T-helper 1 cell treated with Interleukin-12 subunit alpha and Interleukin-12 subunit beta and Interleukin-4 antibody, amounts not matched to agents 30 ng/mL and 1 ng/mL, for 36 hours (primary cell): ENCODE data around the gene FKBP14. TPM values are rescaled to one million over a fixed set of nuclear protein-coding genes. Genes with fewer than 3 reads are reported as not detected.

Experiments
- intact Hi-C: fragments of 100-400 bp; cut with micrococcal nuclease; formaldehyde crosslinking; loops from one replicate; pipeline ENCODE4 v1.15.1; 2024
- total RNA-seq: library from RNA; stranded (reverse); gene quantifications from 2 replicates; pipeline ENCODE4 v1.2.3, GENCODE V29; 2022

Gene FKBP14
- total RNA-seq: 8.4 and 8.9 TPM in 2 replicates

- intact Hi-C loops: loop anchor here (1.0 to 5.0 kb wide), 9 partner anchors 39 to 746 kb away; partner anchors contain the start of genes GARS1, MINDY4, MTURN and SCRN1
These were observed at the start of gene FKBP14 for GRCh38 chr7:30026229-30027064. TSS of gene FKBP14 (minus strand) at chr7:30026702. CDS start at chr7:30026508, 194 bp downstream.

GRCh38 chr7:30074422-30075030 is 48.0 kb upstream of the FKBP14 start:
- intact Hi-C loops: loop anchor here (1.0 kb wide), 2 partner anchors 196 to 490 kb away; no protein-coding TSS in a partner anchor

GRCh38 chr7:30072735-30073134 is 46.2 kb upstream of the FKBP14 start:
- intact Hi-C loops: no loop called here

- intact Hi-C loops: no loop called here
These were observed 43.5 kb upstream of the FKBP14 start for GRCh38 chr7:30070052-30070451.

- intact Hi-C loops: no loop called here
These were observed 42.8 kb upstream of the FKBP14 start for GRCh38 chr7:30069096-30069867.

GRCh38 chr7:30068117-30068516 is 41.6 kb upstream of the FKBP14 start:
- intact Hi-C loops: no loop called here

GRCh38 chr7:30066687-30067086 is 40.2 kb upstream of the FKBP14 start:
- intact Hi-C loops: no loop called here

DNA sequence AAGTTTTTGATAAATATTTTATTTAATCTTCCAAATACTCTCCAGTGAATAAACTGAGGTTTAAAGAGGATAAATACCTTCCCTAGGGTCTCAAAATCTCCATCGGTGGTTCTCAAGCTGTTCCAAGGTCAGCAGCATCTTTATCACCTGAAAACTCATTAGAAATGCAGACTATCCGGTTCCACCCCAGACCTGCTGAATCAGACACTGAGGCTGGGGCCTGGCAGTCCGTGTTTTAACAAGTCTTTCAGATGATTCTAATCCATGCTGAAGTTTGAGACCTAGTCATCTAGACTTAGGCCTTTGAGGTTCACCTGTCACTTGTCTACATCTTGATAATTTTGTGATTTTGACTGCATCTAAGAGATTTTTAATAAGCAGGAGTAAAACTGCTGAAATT is 39.2 kb upstream of the FKBP14 start:
- intact Hi-C loops: no loop called here

- intact Hi-C loops: loop anchor here (1.0 to 5.0 kb wide), 9 partner anchors 33 to 1140 kb away; partner anchors contain the start of gene SCRN1
These were observed 36.1 kb upstream of the FKBP14 start for GRCh38 chr7:30062587-30062986.

DNA sequence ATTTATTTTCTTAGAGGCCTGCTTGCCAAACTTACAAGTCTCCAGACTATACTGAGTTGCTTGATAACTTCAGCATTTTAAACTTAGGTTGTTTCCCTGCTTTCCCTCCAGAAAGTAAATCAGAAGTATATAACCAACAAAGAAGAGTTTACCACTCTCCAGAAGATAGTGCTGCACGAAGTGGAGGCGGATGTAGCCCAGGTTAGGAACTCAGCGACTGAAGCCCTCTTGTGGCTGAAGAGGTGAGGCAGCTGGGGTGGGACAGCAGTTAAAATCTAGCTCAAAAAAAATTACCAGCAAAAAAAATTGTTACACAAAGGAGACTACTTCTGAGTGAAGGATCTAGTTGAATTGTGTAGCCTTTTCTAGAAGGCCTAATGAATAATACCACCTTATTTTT is 35.3 kb upstream of the FKBP14 start:
- intact Hi-C loops: loop anchor here (1.0 to 5.0 kb wide), 9 partner anchors 32 to 1139 kb away; partner anchors contain the start of gene SCRN1

DNA sequence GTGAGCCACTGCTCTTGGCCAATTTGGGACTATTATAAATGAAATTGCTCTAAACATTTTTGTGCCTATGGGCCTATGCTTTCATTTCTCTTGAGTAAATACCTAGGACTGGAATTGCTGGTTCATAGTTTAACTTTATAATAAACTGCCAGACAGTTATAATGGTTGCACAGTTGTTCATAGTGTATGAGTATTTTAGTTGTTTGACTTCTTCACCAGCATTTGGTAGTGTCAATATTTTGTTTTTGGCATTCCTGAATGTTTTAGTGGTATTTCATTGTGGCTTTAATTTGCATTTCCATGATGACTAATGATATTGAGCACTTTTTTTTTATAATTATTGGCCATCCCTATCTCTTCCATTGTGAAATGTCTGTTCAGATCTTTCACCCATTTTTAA is 31.2 kb upstream of the FKBP14 start:
- intact Hi-C loops: no loop called here

DNA sequence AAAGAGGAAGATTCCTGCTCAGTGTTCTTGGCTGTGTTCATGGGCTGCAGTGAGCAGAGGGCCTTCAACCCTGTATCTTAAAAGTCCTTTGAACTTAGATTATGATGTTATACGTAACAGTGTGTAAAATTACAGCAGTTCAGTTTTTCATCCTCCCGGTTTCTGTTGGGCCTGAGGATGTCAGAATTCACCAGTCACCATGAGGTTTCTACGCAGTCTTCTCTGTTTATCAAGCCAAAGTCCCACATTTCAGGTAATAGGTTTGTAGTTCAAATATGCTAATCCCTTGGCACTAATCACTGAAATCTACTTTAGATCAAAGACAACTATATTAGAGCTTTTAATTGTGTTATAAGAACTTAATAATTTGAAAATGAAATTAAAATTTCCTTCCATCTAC is 26.6 kb upstream of the FKBP14 start:
- intact Hi-C loops: no loop called here

DNA sequence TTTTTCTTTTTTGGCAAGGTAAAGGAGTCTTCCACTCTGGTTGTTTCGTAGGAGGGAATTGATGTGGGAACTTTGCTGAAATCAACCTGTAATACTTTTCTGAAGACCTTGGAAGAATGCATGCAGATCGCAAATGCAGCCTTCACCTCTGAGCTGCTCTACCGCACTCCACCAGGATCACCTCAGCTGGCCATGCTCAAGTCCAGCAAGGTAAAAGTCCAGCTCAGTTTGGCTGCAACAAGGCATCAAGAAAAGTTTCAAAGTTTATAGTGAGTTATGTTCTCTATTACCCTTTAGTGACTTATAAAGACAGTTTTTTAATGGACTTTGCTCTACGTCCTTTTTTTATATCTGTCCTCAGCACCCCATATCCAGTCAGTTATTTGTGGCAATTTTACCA is 22.7 kb upstream of the FKBP14 start:
- intact Hi-C loops: no loop called here

- intact Hi-C loops: no loop called here
These were observed 22.1 kb upstream of the FKBP14 start for GRCh38 chr7:30048582-30048981.

- intact Hi-C loops: no loop called here
These were observed 20.6 kb upstream of the FKBP14 start for GRCh38 chr7:30047124-30047523.

GRCh38 chr7:30046127-30046770 is 19.7 kb upstream of the FKBP14 start:
- intact Hi-C loops: no loop called here

- intact Hi-C loops: no loop called here
These were observed 15.2 kb upstream of the FKBP14 start for GRCh38 chr7:30041526-30042269.

DNA sequence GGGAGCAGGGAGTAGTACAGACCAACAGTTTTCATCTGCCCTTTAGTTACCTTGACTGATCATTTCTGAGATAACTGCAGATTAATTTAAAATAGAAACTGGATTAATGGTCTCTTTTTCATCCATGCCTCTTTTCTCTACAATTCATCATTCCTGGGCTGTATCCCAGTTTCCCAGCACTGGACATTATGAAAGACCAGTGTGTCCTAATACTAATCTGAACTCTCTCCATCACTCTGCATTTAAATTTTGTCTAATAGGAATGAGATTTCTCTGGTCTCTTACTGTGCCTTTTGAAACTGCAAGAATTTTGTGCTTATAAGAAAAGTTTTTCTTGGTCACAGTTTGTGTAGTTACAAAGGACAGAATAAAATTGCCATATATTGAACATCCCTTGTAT is 14.4 kb upstream of the FKBP14 start:
- intact Hi-C loops: no loop called here

- intact Hi-C loops: no loop called here
These were observed 11.9 kb upstream of the FKBP14 start for GRCh38 chr7:30038196-30038980.

DNA sequence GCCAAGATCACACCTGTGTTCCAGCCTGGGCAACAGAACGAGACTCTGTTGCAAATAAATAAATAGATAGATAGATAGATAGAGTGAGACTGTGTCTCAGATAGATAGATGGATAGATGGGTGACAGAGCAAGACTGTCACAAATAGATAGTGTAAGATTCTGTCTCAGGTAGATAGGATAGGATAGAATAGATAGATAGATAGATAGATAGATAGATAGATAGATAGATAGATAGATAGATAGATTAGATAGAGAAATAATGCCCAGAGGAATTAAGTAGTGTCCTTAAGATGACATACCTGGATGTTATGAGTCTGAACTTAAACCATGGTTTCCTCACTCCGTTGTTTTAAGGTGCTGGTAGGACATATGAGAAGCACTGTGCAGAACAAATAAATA is 9.7 kb upstream of the FKBP14 start:
- intact Hi-C loops: no loop called here
